Cerebellar nuclear complex (tissue), 1 donor: ENCODE data around the gene TMTC2.

ENCODE experiments used
- DNase-seq, 2 experiments: peaks; one replicate each; lab custom pipeline; 2025; lab: John Stamatoyannopoulos, UW

TMTC2 gene

DNA sequence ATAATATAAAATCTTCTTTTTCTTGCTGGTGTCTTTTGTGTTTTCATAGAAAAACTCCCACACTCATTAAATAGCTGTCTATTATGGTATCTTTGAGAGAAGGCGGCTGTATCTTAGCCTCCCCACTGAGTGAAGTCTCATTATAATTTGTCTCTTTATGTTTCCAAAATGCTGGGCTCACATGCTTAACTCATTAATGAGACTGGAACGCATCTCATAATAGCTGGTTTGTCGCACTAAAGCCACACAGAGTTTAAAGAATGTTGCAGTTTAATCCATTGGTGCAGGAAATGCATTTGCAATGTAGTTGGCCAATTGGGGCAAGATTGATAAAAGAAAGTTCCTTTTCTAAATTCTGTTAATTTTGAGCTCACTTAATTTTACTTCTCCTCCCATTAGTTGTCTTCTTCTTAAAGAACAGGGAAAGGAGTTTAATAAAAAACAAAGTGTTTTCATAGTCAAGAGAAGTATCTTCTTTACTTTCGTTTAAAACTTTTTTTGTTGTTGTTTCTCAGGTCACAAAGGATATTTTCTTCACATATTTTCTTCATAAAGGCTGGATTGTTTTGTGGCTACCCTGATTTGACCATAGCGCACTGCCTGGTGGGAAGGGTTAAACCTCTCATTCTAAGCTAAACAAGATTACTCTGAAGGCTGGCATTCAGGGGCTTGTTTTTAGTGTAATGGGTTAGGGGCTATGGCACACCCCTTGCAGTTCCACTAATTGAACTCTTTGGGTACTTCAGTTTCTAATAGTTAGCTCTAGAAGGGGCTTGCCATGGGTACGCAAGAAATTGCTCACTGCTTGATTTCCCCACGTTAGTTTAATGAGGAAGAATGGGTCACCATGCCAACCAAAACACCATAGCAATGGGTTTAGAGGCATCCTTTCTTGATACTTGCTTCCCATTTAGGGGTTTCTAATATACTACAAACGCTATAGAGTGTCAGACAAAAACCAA lies 197.0 kb downstream of the TMTC2 start:
- DNase-seq, result no peak

DNA sequence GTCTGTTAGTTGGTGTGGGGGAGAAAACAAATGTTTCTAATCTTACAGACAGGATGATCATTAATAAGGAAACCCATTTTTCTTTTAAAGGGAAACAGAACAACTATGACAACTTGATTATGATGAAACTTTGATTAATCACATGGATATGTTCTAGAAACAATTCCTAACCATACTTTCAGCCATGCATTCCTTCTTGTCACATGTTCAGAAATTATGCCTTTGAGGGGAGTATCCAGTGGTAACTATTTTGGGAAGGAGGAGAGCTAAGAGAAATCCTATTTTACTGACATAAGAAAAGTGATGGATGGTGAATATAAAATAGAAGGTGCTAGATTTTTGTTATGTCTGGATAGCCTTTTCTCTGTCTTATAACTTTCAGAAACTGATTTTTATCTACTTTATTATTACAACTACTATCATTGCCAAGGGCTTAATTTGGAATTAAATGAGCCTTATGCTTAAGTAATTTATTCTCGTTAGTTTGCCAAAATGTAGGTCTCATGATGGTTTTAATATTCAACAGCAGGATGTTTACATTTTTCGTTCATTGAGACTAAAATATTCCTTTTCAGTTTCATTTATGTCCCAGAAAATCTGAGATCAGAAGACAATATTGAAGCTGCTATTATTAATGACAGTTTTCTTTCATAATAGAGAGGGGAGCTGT lies 200.1 kb downstream of the TMTC2 start:
- DNase-seq, result no peak

DNA sequence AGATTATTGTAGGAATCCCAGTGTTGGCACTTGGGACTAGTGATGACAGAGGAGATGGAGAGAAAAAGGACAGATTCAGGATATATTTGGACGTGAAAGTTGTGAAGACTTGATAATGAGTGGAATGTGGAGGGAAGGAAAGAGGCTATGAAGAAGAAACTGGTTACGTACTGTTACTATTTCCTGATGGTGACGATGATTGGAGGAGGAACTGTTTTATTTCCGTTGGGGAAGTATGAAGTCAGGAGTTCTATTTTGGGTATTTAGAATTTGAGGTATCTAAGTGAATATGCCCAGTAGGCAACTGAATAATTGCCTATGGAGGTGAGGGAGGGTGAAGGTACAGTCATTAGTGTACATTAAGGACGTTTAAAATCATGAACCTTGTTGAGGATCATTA lies 207.2 kb downstream of the TMTC2 start:
- DNase-seq, result no peak

DNA sequence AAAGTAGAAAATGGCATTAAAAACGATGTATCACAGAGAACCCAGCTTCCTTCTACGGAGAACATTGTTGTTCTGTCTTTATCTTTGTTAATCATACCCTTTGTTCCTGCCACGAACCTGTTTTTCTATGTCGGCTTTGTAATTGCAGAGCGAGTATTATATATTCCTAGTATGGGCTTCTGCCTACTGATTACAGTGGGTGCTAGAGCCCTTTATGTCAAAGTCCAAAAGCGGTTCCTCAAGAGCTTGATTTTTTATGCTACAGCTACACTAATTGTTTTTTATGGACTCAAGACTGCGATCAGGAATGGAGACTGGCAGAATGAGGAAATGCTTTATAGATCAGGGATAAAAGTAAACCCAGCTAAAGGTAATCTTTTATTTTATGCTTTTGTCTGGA lies 209.6 kb downstream of the TMTC2 start:
- no peak for DNase-seq

DNA sequence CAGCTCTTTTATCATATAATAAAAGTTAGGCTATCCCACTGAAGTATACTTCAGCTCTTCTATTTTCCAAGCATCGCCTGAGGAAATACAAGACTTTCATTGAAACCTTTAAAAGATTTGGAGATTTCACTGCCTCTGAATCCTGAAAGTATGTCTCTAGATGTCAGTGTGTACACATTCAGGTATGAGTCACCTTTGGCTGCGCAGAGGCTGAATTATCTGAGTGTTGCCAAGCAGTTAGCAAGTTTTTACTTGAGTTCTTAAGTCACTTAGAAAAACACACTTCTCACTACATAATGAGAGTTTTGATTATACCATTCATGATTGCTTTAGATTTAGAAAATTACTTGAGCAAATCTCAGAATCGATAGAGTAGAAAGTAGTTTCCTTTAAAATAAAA lies 210.3 kb downstream of the TMTC2 start:
- no peak for DNase-seq

DNA sequence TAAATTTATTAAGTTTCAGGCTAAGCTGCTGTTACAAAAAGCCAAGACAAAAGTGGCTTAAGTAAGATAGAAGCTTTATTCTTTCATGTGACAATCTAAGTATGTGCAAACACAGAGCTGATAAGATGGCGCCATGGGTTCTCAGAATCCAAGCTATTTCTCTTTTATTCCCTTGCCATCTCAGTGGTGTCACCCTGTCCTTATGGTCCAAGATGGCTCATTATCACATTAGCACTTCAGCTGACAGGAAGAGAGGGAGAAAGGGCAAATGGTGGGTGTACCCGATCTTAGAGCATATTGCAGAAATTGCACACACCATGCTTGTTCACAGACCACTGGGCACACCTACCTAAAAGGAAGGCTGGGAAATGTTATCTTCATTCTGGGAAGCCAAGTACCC lies 211.7 kb downstream of the TMTC2 start:
- no peak for DNase-seq

DNA sequence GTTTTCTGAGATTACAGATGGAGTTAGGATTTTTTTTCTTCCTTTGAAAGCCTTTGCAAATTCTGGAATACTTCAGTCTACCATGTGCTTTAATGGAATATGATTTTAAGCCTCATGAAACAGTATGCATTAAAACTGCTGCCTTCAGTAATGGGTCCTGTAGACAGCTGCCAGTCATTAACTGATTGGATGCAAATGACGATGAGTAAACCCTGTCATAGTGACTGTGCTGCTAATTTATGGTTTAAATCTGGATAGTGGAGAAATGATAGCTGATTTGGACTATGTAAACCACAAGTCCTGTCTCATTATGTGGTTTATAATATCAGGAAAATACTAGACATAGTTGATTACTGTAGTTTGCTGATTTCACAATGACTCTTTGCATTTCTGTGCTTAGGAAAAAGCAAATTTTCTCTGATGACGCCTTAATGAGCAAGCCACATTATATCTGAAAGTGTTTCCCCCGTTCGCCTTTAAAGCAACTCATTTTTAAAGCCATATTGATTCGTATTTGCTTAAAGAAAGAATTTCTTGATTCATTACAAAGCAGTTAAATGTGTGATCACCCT lies 217.6 kb downstream of the TMTC2 start:
- no peak for DNase-seq

DNA sequence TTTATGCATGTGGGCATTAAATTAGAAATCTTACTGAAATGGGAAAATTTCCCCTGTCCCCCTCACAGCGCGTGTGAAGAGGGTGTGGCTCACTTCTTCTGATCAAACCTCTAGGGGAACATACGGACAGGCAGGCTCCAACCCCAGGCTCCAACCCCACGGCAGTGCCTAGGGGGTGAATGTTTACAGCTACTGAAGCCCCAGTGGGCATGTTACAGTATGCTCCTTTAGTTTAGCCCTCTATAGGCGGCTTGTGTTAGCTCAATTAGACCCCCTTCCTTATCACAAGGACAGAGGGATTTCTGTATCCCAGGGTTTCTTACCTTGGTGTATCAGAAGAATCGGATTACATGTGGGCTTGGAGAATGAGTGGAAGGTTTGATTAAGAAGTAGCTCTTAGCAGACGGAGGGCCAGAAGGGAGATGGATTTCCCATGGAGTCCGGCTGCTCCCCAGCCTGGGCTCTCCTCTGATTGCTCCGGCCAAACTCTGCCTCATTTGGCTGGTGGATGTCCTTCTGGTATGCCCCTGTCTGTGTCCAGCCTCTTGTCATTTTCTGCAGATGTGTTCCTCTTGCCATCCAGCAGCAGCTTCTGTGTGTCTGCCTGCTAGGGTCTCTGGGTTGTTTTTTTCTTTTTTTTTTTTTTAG lies 223.7 kb downstream of the TMTC2 start:
- DNase-seq, result peak; percentile 7 to 75

DNA sequence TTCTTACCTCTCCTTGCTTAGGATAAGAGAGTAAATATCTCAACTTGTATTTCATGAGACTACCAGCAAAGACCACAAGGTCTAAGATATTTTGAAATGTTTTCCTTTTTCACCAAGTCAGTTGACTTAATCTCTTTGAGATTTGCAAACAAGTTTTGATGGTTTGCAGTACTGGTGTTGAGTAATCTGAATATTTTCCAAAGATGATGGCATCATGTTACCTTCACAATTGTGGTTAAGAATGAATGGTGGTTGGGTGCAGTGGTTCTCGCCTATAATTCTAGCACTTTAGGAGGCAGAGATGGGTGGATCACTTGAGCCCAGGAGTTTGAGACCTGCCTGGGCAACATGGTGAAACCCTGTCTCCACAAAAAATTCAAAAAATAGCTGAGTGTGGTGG lies 225.7 kb downstream of the TMTC2 start:
- no peak for DNase-seq

DNA sequence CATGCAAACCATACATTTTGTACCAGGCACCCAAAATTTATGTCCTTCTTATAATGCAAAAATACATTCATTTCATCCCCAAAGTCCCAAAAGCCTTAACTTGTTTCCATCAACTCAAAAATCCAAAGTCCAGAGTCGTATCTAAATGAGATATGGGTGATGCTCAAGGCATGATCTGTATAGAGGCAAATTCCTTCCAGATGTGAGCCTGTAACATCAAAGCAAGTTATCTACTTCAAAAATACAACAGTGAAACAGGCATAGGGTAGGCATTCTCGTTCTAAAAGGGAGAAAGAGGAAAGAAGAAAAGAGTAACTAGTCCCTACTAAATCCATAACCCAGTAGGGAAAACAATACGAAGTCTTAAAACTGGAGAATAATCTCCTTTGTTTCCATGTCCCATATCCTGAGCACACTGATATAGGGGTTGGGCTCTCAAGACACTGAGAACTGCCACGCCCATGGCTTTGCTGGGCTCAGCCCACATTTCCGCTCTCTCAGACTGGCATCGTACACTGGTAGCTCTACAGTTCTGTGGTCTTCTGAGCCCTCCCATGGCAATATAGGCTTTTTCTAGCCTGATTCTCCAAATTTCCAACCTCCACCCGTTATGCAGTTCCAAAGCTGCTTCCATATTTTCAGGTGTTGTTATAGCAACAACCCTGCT lies 232.8 kb downstream of the TMTC2 start:
- no peak for DNase-seq

DNA sequence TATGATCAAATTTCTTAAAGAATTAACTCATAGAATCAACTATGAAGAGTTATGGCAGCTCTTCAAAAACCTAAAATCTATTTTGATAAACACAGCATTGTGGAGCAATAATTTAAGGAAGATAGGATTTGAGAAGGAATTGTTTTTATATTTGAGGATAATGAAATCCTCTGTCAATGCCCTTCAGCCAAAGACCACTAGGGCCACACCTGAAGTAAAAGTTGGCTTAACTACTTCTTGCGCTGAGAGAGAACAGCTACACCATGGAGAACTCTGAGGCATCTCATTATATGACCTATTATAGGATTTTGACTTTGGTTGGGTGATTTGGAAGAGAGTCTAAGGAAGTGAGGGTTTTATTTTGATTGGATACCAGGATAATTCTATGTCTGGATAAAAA lies 237.2 kb downstream of the TMTC2 start:
- no peak for DNase-seq

DNA sequence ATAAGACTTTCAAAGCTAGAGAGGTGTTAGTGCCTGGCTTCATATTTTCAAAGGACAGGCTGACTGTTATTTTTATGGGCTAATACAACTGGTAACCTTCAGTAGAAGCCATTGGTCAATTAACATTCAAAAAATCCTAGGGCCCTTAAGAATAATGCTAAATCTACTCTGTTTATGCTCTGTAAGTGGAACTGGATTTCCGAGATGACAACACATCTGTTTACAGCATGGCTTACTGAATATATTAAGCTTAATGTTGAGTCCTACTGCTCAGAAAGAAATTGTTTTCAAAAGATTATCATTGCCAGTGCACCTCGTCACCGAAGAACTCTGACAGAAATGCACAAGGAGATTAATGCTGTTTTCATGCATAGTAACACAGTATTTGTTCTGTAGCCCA lies 239.9 kb downstream of the TMTC2 start:
- DNase-seq, result no peak

DNA sequence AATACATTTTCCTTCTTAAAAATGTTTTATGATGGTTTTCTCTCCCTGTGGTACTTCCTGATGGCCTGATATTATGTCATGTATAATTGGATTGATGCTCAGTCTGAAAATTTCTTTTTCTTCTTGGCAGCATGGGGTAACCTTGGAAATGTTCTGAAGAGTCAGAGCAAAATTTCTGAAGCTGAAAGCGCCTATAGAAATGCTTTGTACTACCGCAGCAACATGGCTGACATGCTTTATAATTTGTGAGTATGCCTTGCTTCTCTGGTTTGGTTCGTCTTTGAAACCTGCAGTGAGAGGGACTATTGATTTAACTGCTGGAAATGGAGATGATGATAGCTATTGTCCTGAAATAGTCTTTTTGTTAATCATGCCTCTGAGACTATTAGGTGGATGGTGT lies 243.6 kb downstream of the TMTC2 start:
- DNase-seq, result no peak

DNA sequence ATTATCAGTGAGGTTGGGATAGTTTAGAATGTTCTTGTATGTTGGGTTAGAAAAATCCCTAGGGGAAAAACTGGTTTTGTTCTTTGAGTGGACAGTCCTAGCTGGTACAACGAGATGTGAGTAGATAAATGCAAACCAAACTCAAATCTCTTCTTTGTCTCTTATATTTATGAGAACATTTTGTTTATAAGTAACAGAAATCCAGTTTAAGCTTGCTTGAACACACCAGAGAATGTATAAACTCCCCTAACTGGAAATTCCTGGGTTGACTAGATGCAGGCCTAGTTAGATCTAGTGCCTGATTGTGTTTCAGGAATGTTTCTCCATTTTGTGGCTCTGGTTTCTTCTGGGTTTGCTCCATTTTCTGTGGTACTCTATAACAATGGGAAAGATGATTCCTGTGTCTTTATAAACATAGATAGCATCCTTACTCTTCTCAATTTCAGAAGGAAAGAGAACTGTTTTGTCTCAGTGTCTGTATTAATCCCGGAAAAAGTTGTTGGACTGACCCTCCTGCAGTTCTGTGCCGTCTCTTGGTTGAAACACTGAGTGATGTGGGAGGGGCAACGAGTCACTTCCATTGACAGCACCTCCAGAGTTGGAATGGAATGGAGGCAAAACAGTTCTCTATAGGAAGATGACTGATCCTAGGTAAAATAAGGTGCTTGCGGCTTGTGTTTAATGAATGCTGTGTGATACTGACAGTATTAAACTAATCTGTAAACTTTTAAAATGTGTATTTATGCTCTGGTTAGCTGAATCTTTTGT lies 244.8 kb downstream of the TMTC2 start:
- DNase-seq, result no peak

DNA sequence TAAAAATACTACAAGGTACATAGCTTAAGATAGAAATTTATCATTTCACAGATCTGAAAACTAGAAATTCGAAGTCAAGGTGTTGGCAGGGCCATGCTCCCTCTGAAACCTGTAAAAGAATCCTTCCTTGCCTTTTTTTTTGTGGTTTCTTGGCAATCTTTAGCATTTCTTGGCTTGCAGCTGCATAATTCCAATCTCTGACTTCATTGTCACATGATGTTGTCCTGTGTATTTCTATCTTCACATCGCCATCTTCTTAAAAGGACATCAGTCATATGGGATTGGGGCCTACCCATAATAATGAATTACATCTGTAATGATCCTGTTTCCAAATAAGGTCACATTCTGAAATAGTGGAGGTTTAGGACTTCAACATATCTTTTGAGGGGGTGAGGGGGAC lies 250.4 kb downstream of the TMTC2 start:
- no peak for DNase-seq

DNA sequence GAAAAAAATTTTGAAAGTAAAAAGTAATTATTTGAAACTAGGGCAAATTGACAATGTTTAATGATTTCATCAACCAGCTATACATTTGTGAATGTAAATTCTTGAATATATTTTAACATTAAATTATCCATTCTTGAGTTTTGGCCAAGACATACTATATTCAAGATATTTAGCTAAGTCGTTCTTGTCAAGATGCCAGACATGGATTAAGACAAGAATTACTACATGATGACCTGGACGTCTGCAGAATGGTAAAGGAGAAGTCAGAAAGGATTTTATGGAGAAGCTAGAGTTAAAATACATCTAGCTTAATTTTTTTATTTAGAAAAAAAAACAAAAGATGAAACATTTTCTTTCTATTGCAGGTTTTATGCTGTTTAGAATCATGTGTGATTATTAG lies 255.8 kb downstream of the TMTC2 start:
- no peak for DNase-seq

DNA sequence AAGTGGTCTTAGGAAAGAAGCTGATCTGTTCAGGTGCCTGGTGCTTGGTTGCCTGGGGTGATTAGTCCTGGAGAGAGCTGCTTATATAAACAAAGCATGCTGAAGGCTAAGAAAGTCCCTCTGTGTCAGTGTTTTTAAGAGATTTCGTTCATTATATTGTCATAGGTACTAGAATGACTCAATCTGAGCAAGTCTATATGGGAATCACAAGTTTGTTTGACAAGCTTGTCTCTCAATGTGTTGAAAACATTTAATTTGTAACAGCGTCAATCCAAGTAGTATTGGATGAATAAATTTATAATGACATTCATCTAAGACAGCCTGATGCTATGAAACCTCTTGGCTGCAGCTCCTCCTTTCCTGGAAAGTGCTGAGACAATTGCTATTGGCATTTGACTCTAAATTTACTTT lies 256.3 kb downstream of the TMTC2 start:
- no peak for DNase-seq

DNA sequence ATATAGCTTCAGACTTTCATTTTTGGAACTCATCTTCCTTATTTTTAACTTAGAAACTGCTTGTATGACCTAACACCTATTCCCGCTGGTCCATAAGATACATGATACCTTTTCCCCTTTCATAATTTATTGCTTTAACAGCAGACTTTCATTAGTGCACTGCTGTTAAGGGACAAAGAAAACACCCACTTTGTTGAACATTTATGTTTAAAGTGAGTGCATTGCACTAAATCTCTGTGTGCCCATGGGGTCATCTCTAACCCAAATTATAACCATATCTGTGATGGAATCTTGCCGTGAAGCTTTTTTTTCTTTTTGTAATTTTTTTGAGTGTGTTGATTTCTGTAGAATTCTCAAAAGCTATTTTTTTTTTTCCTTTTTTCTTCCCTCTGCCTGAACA lies 261.8 kb downstream of the TMTC2 start:
- no peak for DNase-seq

DNA sequence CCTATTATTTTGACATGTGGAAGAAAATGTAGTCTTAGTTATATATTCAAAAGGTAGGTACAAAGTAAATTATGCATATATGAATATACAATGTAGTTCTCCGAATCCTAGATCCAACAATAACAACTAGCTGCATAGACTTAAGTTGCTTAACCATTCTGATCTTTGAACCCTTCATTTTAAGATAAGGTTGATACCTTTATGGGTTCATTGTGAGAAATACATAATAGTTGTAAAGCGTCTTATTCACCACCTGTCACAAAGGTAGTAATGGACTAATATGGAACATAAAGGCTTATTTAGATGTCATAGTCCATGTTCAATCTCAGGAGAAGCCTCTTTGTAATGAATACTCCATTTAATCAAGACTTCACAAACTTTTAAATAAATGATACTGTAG lies 263.6 kb downstream of the TMTC2 start:
- no peak for DNase-seq

DNA sequence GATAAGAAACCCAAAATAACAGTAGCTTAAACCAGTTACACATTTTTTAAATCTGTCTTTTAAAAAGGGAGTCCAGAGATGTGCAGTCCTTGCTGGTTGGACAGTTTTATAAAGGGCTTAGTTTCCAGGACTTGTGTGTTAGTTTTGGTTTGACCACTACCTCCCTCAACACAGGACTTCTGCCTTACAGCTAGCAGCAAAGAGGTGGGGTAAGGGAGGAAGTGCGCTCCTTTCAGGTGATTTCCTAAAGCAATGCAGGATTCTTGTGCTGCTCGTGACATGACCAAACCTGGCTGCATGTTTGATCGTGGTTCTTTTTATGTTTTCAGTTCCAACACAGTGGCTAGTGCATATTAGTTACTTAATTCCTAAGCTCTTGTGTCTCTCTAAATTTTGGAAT lies 266.2 kb downstream of the TMTC2 start:
- no peak for DNase-seq

DNA sequence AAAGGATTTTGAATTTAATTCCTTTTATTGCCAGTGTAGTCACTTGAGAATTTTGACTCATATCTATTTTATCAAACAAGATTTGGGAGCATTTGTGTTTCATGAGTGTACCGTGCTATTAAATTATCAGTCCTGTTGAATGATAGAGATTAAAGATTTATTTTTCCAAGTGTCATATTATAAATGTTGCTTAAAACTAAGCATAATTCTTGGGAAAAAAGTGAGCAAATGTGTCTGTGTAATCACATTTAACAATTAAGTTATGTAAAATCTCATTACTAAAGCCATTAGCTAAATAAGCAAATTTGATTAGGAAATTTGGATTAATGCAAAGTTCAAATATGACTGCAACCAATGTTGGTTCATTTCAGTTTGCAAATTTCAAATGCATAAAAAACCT lies 266.7 kb downstream of the TMTC2 start:
- no peak for DNase-seq
